Endometrial microvascular endothelial cells (primary cell): ENCODE measurements around the gene C16orf96. TPM values are rescaled to one million over a fixed set of nuclear protein-coding genes. Genes with fewer than 3 reads are reported as not detected.

Source experiments
- in situ Hi-C: cut with HindIII; loops from 2 replicates; pipeline ENCODE4 v1.10.0; 2017; ENCODE audit warnings: low sequenced_read_pairs, low pct_unique_long_range_greater_than_20kb; ENCODE audit errors: inconsistent ontology term
- total RNA-seq: library from RNA; depleted of rRNA; stranded (reverse); fragments of >200 nt; gene quantifications from one replicate; pipeline ENCODE4 v1.2.3, GENCODE V29; 2015; ENCODE audit errors: inconsistent ontology term

Gene C16orf96
- total RNA-seq, 1 donor from 2014 or later = not detected

GRCh38 chr16:4523686-4524085 lies 32.5 kb upstream of the C16orf96 start:
- in situ Hi-C loops = no loop called here

GRCh38 chr16:4524571-4524970 lies 31.6 kb upstream of the C16orf96 start:
- in situ Hi-C loops = no loop called here

GRCh38 chr16:4525069-4525468 lies 31.1 kb upstream of the C16orf96 start:
- in situ Hi-C loops = no loop called here

GRCh38 chr16:4525634-4526277 lies 30.4 kb upstream of the C16orf96 start:
- in situ Hi-C loops = no loop called here

- in situ Hi-C loops = no loop called here
Observed at GRCh38 chr16:4529085-4530060, 26.8 kb upstream of the C16orf96 start.

DNA sequence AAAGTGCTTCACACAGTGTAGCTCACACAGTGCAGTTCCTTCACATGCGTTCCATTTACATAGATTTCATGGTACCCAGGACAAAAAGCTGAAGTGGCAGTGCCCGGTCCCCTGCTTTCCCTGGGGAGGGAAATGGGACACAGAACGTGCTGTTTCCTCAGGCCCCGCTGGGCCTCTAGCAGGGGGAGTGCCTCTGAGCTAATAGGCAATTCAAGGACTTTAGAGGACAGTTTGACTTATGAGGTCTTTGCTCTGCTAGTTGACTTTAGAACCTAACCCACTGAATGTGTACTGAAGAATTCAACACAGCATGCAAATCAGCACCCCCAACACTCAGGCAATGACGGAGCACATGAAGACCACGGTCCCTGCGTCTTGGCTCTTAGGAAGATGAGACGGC lies 24.3 kb upstream of the C16orf96 start:
- in situ Hi-C loops = no loop called here

- in situ Hi-C loops = no loop called here
Observed at GRCh38 chr16:4532238-4532637, 23.9 kb upstream of the C16orf96 start.

GRCh38 chr16:4533490-4533889 lies 22.6 kb upstream of the C16orf96 start:
- in situ Hi-C loops = no loop called here

- in situ Hi-C loops = no loop called here
Observed at GRCh38 chr16:4534151-4534790, 21.9 kb upstream of the C16orf96 start.

DNA sequence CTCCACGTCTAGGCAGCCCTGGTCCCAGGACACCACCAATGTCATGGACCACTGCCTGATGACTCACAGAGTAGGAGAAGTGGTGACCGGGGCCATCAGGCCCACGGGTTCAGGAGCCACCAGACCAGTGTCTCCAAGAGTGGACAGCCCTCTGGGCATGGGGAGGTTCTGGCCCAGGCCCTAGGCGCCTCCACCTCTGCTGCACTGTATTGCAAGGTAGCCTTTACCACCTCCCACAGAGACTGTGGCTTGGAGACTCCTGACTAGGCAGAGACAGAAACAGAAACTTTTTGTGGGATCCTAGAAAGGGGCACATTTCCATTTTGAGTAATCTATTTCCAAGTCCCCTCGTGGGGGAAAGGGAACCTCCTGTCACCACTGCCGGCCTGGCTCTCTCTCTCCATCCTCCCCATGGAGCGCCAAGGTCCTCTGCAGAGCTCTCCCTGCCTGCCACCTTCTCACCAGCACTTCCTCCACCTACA lies 20.5 kb upstream of the C16orf96 start:
- in situ Hi-C loops = no loop called here

DNA sequence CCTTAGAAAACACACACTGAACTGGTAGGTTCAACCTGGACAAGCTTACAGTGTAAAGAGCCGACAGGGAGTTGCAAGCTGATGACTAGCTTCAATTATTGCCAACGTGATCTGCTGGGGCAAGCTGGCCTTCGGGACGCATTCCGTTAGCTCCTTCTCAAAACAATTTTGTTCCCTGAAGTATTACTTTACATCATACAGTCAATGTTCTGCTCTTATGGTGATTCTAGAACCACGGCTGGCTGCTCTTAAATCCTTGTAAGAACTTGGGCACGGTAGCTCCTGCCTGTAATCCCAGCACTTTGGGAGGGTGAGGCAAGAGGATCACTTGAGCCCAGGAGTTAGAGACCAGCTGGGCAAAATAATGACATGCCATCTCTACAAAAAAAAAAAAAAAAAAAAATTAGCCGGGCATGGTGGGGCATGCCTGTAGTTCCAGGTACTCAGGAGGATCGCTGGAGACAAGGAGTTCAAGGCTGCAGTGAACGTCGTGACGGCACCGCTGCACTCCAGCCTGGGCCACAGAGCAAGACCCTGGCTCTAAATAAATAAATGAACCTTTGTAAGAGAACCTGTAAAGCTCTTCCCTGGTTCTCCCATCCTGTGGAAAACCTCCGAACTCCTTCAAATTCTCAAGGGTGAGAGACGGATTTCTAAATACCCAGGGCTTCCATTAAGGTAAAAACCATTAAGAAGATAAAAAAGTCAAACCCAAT lies 19.6 kb upstream of the C16orf96 start:
- in situ Hi-C loops = no loop called here

DNA sequence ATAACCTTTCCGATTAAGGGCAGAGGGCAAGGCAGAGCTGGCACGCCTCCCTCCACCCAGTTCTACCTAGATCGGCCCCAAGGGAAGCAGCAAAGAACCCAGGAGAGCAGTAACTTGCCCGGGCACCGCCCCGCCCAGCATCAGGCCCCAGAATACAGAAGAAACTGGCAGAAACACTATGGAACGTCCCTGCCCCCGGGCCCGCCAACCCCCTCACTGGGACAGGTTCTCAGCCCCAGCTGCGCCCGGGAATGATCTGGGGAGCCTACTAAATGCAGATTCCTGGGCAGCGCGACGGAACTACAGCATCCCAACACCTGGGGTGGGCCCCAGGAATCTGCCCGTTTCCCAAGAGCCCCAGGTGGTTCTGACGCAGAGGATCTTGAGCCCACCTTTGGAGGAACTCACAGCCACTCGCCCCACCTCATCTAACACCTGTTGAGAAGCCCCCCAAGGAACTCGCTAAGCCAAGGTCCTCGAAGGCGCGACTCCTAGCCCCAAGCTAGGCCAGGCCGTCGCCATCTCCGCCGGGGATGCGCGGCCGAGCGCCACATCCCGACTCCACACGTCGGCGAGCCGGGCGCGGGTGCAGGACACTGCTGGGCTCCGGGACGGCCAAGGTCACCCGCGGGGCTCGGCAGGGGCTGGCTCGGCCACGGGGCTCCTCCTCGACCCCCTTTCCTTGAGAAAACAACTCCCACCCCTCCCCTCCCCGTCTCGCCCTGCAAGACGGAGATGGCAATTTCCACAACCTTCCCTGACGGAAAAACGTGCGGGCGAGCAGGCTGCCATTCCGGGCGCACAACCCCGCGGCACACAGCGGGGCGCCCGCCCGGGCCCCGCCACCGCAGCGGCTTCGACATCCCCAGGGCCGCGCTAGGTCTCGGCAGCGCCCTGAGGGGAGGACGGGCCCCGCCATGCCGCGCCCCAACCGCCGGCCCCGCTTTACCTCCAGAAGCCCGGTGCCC lies 18.5 kb upstream of the C16orf96 start:
- in situ Hi-C loops = no loop called here

GRCh38 chr16:4538350-4539235 lies 17.5 kb upstream of the C16orf96 start, which contains the start of gene CDIP1:
CDIP1 (minus strand) TSS chr16:4538773; CDS start chr16:4514130, 24,643 bp downstream.
- in situ Hi-C loops = no loop called here

DNA sequence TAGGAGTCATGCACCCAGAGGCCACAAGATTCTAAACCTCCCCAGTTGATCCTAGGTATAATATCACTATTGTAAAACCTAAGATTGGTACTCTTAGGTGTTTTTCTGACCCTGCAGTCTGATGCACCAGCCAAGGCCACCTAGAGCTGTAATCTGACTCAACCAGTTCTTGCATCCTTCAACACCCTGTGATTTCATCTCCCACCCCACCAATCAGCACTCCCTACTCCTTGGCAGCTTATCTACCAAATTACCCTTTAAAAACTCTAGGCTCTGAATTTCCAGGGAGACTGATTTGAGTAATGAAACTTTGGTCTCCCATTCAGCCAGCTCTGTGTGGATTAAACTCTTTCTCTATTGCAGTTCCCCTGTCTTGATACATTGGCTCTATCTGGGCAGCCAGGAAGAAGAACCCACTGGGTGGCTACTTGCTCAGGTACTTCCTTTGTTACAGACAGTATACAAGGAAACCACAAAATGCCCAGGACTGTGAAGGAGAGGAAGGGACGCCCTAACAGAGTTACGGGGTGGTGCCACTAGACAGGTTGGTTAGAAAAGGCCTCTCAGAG lies 16.3 kb upstream of the C16orf96 start:
- in situ Hi-C loops = no loop called here

GRCh38 chr16:4544473-4544872 lies 11.7 kb upstream of the C16orf96 start:
- in situ Hi-C loops = no loop called here

DNA sequence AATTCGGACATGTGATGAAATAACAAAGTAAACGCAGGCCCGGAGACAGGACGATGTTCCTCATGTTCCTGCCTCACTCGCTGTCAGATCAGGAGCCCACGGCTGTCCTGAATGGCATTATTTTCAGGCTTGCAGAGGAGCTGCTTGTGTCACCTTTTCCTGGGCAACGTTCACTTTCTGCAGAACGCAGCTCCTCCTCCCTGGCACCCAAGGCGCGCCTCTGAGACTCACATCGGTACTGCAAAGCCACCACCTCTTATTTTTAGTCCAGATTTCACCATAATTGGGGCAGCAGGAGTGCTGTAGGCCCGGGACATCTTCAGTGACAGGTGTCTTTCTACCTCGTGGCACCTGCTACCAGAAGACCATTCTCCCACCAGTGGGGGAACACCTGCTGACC lies 8.0 kb upstream of the C16orf96 start:
- in situ Hi-C loops = no loop called here

- in situ Hi-C loops = no loop called here
Observed at GRCh38 chr16:4550591-4550990, 5.5 kb upstream of the C16orf96 start.
